ENCODE data around the gene GPR132.

DNA sequence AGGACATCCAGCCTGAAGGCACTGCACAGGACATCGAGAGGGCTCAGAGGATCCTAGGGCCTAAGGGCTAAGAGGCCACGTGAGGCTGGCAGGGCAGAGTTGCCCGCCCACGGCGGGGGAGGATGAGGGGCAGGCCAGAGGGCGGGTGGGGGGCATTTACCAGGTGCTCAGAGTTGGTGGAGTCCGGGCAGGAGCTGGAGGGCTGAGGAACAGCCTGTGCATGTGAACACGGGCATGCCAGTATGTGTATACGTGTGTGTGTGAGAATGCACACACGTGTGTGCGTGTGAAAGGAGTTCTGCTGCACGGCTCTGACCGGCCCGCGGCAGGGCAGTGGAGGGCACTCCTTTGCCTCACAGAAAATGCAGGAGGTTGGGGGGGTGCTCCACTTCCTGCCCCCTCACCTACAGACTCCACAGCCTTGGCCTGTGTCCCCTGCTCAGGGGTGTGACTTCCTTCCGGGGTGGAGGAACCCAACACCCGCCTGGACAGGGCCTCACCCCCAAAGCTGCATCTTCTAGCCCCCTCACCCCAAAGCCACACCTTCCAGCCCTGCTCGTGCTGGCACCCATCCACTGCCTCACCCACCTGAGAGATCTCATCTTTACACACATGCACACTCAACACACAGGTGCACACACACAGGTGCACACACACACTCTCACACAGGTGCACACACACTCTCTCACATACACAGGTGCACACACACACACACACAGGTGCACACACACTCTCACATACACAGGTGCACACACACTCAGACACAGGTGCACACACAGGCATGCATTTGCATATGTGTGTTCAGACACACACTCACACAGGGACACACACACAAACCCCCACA is 11.8 kb upstream of the GPR132 start:
- TF ChIP-seq, protein P1, sequence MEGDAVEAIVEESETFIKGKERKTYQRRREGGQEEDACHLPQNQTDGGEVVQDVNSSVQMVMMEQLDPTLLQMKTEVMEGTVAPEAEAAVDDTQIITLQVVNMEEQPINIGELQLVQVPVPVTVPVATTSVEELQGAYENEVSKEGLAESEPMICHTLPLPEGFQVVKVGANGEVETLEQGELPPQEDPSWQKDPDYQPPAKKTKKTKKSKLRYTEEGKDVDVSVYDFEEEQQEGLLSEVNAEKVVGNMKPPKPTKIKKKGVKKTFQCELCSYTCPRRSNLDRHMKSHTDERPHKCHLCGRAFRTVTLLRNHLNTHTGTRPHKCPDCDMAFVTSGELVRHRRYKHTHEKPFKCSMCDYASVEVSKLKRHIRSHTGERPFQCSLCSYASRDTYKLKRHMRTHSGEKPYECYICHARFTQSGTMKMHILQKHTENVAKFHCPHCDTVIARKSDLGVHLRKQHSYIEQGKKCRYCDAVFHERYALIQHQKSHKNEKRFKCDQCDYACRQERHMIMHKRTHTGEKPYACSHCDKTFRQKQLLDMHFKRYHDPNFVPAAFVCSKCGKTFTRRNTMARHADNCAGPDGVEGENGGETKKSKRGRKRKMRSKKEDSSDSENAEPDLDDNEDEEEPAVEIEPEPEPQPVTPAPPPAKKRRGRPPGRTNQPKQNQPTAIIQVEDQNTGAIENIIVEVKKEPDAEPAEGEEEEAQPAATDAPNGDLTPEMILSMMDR (conservative IDR thresholded peaks at IDR 0.05) = no peak
- no peak for TF ChIP-seq ZFX (IDR thresholded peaks at IDR 0.05)
